HCT116 (cell line): ENCODE data around the gene MIEN1.

ENCODE experiments used
- CEBPB ChIP-seq: IDR thresholded peaks from 2 replicates; pipeline ENCODE4 v1.6.1; 2012; ENCODE audit warnings: low read depth
- CTCF ChIP-seq, 3 experiments: fragments of 200-600 bp in 1 of 3; sonication (generic) in 1 of 3; IDR thresholded peaks in 2 of 3; conservative IDR thresholded peaks in 1 of 3; 2 replicates each; pipeline ENCODE4 v1.5.1; 2012 to 2017; ENCODE audit warnings: low read depth in 2 of 3, low read length in 2 of 3, antibody characterized with exemption in 1 of 3, borderline replicate concordance in 1 of 3, control low read depth in 1 of 3, mild to moderate bottlenecking in 1 of 3, mixed read lengths in 1 of 3, mixed run types in 1 of 3, moderate library complexity in 1 of 3; ENCODE audit not compliant: insufficient read depth in 1 of 3
- JUND ChIP-seq: IDR thresholded peaks from 2 replicates; pipeline ENCODE4 v1.6.1; 2012
- RAD21 ChIP-seq: IDR thresholded peaks from 2 replicates; pipeline ENCODE4 v1.6.1; 2012; ENCODE audit warnings: low read depth, mild to moderate bottlenecking
- ZBTB33 ChIP-seq: IDR thresholded peaks from 2 replicates; pipeline ENCODE4 v1.6.1; 2011; ENCODE audit warnings: mild to moderate bottlenecking, low read length, moderate library complexity; ENCODE audit not compliant: insufficient replicate concordance; ENCODE audit errors: extremely low read depth

DNA sequence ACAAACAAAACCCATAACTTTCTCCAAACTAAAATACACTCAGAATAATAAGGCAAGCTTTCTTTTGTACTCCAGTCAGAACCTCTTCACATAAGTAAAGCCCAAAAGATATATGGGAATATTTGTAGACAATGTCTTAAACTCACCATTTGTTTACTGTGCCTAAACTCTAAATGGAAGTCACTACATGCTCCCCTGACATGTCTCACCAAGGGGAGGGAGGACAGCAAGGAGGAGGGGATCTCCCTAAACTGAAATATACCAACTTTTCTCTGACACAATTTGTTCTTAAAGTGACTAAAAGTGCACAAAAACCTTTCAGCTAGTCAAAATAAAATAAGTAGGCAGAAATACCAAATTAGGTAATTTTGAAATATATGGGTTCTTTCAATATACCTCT, 45.9 kb upstream of the MIEN1 start:
- TF ChIP-seq CTCF (IDR thresholded peaks at IDR 0.05 in 2 of 3, conservative IDR thresholded peaks at IDR 0.05 in 1 of 3; ENCODE audit: borderline replicate concordance in 1 of 3, insufficient read depth in 1 of 3, low read depth in 2 of 3, low read length in 2 of 3) = no peak
- no peak for TF ChIP-seq CEBPB
- TF ChIP-seq RAD21 = no peak
- TF ChIP-seq ZBTB33 = no peak
- TF ChIP-seq JUND = no peak
